ENCODE data around the gene CCDC97.
"Not testable (repeated sequence)": the region's sequence is repeated elsewhere in the genome, so short reads cannot be mapped to it uniquely, and the experiment has no call there.

CCDC97 gene

DNA sequence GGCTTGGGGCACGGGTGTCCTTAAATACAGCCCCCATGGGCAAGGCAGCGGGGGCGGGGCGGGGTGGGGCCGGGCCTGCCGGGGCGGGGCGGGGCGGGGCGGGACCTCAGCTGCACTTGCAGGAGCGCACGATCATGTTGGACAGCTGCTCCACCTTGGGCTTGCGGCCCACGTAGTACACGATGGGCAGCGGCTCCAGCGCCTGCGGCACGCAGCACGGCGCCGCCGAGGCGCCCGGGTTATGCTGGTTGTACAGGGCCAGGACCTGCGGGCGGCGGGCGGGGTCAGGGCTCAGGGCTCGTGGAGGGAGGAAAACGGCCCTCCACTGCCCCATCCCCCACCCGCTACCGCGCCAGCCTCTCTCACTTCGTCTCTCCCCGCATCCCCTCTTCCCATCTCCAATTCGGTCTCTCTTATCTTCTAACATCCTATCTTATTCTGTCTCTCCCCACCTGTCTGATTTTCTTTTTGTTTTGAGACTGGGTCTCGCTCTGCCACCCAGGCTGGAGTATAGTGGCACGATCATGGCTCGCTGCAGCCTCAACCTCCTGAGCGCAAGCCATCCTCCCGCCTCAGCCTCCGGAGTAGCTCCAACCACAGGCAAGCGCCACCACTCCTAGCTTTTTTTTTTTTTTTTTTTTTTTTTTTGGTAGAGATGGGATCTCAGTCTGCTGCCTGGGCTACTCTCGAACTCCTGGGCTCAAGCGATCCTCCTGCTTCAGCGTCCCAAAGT, 21.1 kb downstream of the CCDC97 start:
- in situ Hi-C loops (cut with MboI; ENCODE audit: low sequenced_read_pairs): no loop called here

DNA sequence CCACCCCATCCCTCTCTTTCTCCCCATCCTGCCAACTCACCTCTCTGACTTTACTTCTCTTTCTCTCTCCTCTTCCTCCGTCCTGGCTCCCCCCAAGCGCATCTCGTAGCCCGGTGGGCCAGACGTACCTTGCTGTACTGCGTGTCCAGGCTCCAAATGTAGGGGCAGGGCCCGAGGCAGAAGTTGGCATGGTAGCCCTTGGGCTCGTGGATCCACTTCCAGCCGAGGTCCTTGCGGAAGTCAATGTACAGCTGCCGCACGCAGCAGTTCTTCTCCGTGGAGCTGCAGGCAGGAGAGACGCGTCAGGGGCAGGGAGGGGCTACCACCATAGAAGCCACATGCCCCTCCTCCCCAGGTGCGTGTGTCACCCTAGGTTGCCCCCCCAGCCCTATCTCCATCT, 22.0 kb downstream of the CCDC97 start:
- in situ Hi-C loops (cut with MboI; ENCODE audit: low sequenced_read_pairs): no loop called here

- in situ Hi-C loops (cut with MboI; ENCODE audit: low sequenced_read_pairs): no loop called here
Observed at GRCh38 chr19:41332468-41332867, 22.5 kb downstream of the CCDC97 start.

GRCh38 chr19:41334793-41335192, 24.8 kb downstream of the CCDC97 start:
- in situ Hi-C loops (cut with MboI; ENCODE audit: low sequenced_read_pairs): no loop called here

DNA sequence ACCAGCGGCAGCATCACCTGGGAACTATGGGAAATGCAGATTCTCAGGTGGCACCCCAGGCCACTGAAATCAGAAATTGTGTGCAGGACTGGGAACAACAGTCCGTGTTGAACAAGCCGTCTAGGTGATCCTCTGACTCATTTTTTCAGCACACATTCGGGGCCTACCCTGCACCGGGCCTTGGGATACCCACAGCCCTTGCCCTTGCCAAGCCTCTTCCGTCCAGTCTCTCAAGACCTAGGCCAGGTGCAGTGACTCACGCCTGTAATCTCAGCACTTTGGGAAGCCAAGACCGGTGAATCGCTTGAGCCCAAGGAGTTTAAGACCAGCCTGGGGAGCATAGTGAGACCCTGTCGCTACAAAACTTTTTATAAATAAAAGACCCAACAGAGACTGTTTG, 25.5 kb downstream of the CCDC97 start:
- in situ Hi-C loops (cut with MboI; ENCODE audit: low sequenced_read_pairs): no loop called here

DNA sequence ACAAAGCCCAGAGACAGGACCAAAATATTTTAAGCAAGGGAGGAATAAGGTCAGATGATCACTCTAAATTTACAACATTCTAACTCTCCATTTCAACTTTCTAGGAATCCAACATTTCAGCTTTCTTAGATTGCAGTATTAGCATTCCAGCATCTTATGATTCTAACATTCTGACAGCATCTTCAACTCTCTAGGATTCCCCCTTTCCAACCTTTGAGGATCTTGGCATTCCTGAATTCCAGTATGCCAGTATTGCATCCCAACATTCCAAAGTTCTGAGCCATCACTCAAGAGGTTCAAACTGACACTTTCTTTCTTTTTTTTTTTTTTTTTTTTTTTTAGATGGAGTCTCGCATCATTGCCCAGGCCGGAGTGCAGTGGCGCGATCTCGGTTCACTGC, 30.0 kb downstream of the CCDC97 start:
- in situ Hi-C loops (cut with MboI; ENCODE audit: low sequenced_read_pairs): no loop called here

DNA sequence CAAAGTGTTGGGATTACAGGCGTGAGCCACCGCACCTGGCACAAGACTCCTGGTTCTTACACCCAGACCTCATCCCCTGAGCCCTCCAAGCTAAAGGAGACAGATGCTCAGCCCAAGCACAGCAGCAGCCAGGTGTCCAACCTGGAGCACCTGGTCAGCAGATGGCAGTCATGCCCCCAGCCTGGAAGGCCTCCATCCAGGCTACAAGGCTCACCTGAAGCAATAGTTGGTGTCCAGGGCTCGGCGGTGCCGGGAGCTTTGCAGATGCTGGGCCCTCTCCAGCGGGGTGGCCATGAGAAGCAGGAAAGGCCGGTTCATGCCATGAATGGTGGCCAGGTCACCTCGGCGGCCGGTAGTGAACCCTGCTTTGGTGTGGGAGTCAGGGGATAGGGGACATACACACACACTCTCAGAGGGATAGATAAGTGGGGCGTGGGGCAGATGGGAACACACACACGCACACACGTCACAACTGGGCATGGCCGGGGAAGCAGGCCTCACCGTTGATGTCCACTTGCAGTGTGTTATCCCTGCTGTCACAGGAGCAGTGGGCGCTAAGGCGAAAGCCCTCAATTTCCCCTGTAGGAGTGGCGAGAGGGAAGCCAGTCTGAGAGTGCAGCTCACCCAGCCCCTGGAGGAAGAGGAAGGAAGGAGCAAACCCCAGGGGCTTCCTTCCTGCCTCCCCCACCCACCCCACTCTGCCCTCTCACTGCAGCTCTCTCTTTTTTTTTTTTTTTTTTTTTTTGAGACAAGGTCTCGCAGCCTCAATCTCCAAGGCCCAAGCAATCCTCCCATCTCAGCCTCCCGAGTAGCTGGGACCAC, 31.9 kb downstream of the CCDC97 start:
- in situ Hi-C loops (cut with MboI; ENCODE audit: low sequenced_read_pairs): no loop called here

DNA sequence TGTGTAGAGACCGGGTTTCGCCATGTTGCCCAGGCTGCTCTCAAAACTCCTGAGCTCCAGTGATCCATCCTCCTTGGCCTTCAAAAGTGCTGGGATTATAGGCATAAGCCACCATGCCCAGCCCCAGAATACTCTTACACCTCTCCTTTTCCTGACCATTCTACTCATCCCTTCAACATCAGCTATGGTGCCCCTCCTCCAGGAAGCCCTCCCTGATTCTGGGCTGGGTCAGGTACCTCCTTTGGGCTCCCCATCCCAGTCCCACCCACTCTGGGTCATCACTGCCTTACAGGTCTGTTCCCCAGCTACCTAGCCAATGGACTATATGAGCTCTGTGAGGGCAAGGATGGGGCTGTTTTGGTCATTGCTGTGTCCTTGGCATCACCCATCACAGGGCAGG, 34.2 kb downstream of the CCDC97 start:
- in situ Hi-C loops (cut with MboI; ENCODE audit: low sequenced_read_pairs): no loop called here

- in situ Hi-C loops (cut with MboI; ENCODE audit: low sequenced_read_pairs): not testable (repeated sequence)
Observed at GRCh38 chr19:41346916-41347315, 36.9 kb downstream of the CCDC97 start.

GRCh38 chr19:41350735-41351338, 40.9 kb downstream of the CCDC97 start:
- in situ Hi-C loops (cut with MboI; ENCODE audit: low sequenced_read_pairs): no loop called here

GRCh38 chr19:41351339-41352245, 41.6 kb downstream of the CCDC97 start:
- in situ Hi-C loops (cut with MboI; ENCODE audit: low sequenced_read_pairs): no loop called here

GRCh38 chr19:41352279-41352608, 42.3 kb downstream of the CCDC97 start:
- in situ Hi-C loops (cut with MboI; ENCODE audit: low sequenced_read_pairs): no loop called here

DNA sequence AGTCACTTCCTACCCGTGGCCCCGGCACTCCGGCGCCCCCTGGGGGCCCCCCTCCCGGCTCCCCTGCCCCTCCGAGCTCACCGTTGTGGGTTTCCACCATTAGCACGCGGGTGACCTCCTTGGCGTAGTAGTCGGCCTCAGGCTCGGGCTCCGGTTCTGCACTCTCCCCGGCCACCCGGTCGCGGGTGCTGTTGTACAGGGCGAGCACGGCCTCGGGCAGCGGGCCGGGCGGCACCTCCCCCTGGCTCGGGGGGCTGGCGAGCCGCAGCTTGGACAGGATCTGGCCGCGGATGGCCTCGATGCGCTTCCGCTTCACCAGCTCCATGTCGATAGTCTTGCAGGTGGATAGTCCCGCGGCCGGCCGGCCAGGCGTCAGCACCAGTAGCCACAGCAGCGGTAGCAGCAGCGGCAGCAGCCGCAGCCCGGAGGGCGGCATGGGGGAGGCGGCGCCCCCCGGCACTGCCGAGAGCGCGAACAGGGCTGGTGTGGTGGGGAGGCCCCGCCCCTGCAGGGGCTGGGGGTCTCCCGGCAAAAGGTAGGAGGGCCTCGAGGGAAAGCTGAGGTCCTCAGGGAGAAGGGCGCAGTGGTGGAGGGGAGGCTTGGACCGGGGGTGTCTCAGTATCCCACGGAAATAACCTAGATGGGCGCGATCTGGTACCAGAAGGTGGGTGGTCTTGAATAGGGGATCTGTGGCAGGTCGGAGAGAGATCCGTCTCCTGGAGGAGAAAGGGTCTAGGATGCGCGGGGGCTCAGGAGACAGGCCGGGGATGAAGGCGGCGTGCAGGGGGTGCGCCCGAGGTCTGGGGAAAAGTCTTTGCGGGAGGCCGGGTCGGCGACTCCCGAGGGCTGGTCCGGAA, 42.9 kb downstream of the CCDC97 start:
- in situ Hi-C loops (cut with MboI; ENCODE audit: low sequenced_read_pairs): no loop called here

- in situ Hi-C loops (cut with MboI; ENCODE audit: low sequenced_read_pairs): no loop called here
Observed at GRCh38 chr19:41353466-41354342, 43.7 kb downstream of the CCDC97 start, which contains the start of gene TGFB1. Gene TGFB1, minus strand, starts transcription at chr19:41353922. Its CDS starts 878 bp downstream, at chr19:41353044.

GRCh38 chr19:41354343-41354953, 44.5 kb downstream of the CCDC97 start:
- in situ Hi-C loops (cut with MboI; ENCODE audit: low sequenced_read_pairs): no loop called here

DNA sequence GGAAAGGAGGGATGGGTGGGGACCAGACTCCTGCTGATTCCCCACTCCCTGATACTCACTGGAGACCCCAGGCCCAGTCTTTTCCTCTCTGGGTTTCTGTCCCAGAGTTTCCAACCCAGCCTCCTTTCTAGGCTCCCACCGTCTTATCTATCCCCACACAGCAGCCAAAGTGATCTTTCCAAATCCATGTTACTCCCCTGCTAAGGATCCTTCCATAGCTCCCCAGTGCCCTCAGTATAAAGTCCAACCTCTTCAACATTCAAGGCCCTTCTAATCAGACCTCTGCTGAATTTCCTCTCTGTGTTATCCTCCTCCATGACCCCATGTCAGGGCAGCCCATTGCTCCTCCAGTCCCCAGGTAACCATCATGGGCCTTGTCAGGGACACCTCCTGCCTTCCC, 45.1 kb downstream of the CCDC97 start:
- in situ Hi-C loops (cut with MboI; ENCODE audit: low sequenced_read_pairs): no loop called here

DNA sequence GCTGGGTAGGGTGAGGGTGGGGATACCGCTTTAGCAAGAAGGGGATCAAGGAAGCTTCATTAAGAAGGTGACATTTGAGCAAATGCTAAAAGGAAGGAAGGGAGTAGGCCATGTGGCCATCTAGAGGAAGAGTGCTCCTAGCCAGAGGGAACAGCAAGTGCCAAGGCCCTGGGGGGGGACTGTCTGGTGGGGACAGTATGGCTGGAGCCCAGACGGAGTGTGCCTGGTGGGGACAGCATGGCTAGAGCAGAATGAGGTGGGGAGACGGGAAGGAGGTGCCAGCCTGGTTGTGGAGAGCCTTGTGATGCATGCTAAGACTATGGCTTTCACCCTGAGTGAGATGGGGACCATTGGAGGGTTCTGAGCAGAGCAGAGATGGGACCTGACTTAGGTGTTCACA, 45.8 kb downstream of the CCDC97 start:
- in situ Hi-C loops (cut with MboI; ENCODE audit: low sequenced_read_pairs): no loop called here

- in situ Hi-C loops (cut with MboI; ENCODE audit: low sequenced_read_pairs): no loop called here
Observed at GRCh38 chr19:41356984-41357739, 47.2 kb downstream of the CCDC97 start.

Measured in HL-60/S4 (cell line).